Loucy (cell line): Measurements from ENCODE around the gene CHD6.

Experiments
- H2AFZ ChIP-seq: fragments of 200-600 bp; sonication (generic); 2 replicates; pipeline ENCODE4 v1.6.0; 2016; ENCODE audit warnings: antibody characterized with exemption, mild to moderate bottlenecking, low read length, moderate library complexity
- H3F3A ChIP-seq: fragments of 200-600 bp; 2 replicates; pipeline ENCODE4 v1.6.0; 2016; ENCODE audit warnings: antibody characterized with exemption, low read depth, mild to moderate bottlenecking
- H3K27me3 ChIP-seq: fragments of 200-600 bp; sonication (generic); 2 replicates; pipeline ENCODE4 v1.6.1; 2014; ENCODE audit warnings: low read length, mild to moderate bottlenecking; ENCODE audit not compliant: insufficient read depth, poor library complexity, severe bottlenecking
- H3K36me3 ChIP-seq: fragments of 200-600 bp; sonication (generic); 2 replicates; pipeline ENCODE4 v1.6.1; 2016; ENCODE audit warnings: low read length; ENCODE audit not compliant: insufficient read depth
- H3K4me1 ChIP-seq: fragments of 200-600 bp; sonication (generic); 2 replicates; pipeline ENCODE4 v1.5.1; 2014; ENCODE audit warnings: low read length, mild to moderate bottlenecking; ENCODE audit not compliant: insufficient read depth, poor library complexity, severe bottlenecking
- H3K4me2 ChIP-seq: fragments of 200-600 bp; sonication (generic); 2 replicates; pipeline ENCODE4 v1.6.0; 2014; ENCODE audit warnings: antibody characterized with exemption, low read length, low read depth, mild to moderate bottlenecking; ENCODE audit not compliant: poor library complexity, severe bottlenecking
- H3K4me3 ChIP-seq: fragments of 200-600 bp; sonication (generic); 2 replicates; pipeline ENCODE4 v1.5.1; 2014; ENCODE audit warnings: low read length, mild to moderate bottlenecking, mixed read lengths; ENCODE audit not compliant: poor library complexity, severe bottlenecking
- H3K79me2 ChIP-seq: fragments of 200-600 bp; sonication (generic); 2 replicates; pipeline ENCODE4 v1.6.1; 2014; ENCODE audit warnings: low read length; ENCODE audit not compliant: insufficient read depth
- H3K9ac ChIP-seq: fragments of 200-600 bp; sonication (generic); 2 replicates; pipeline ENCODE4 v1.6.0; 2014; ENCODE audit warnings: mild to moderate bottlenecking, low read depth, low read length, moderate library complexity; ENCODE audit not compliant: poor library complexity, severe bottlenecking
- H3K9me2 ChIP-seq: fragments of 200-600 bp; sonication (generic); replicated peaks from 2 replicates; pipeline ENCODE4 v1.6.1; 2016; ENCODE audit warnings: low read depth, low read length, mixed read lengths
- H3K9me3 ChIP-seq: fragments of 200-600 bp; sonication (generic); 2 replicates; pipeline ENCODE4 v1.6.1; 2014; ENCODE audit warnings: mild to moderate bottlenecking, antibody characterized with exemption, low read length, low read depth; ENCODE audit not compliant: insufficient read depth
- H4K20me1 ChIP-seq: fragments of 200-600 bp; sonication (generic); 2 replicates; pipeline ENCODE4 v1.6.0; 2014; ENCODE audit warnings: antibody characterized with exemption, low read length, mild to moderate bottlenecking; ENCODE audit not compliant: insufficient read depth, poor library complexity, severe bottlenecking
- CTCF ChIP-seq: fragments of 200-600 bp; sonication (generic); conservative IDR thresholded peaks from 2 replicates; pipeline ENCODE4 v1.5.1; 2014; ENCODE audit warnings: mild to moderate bottlenecking, antibody characterized with exemption, low read length
- EZH2phosphoT487 ChIP-seq: fragments of 200-600 bp; IDR thresholded peaks from 2 replicates; pipeline ENCODE4 v1.6.1; 2018; ENCODE audit warnings: antibody characterized with exemption, mild to moderate bottlenecking, moderate library complexity, borderline replicate concordance

Gene CHD6

GRCh38 chr20:41618807-41619311 lies 682 bp upstream of the CHD6 start:
- Histone ChIP-seq H4K20me1 (peaks cover 35% of the 10 kb centered on the region), H3K4me3 (peak overlapping the region; percentile 87), H3K27me3 (no peaks in the 10 kb centered on the region), H2AFZ (peak overlapping the region; percentile 88), H3K9me2 (no peaks in the 10 kb centered on the region), H3F3A (no peaks in the 10 kb centered on the region), H3K4me2 (peak overlapping the region; percentile 69), H3K9me3 (no peaks in the 10 kb centered on the region), H3K79me2 (peaks cover 38% of the 10 kb centered on the region), H3K9ac (no peak overlapping the region), H3K36me3 (no peaks in the 10 kb centered on the region), H3K4me1 (peaks cover 36% of the 10 kb centered on the region)
- TF ChIP-seq CTCF (no peak), EZH2phosphoT487 (no peak)

DNA sequence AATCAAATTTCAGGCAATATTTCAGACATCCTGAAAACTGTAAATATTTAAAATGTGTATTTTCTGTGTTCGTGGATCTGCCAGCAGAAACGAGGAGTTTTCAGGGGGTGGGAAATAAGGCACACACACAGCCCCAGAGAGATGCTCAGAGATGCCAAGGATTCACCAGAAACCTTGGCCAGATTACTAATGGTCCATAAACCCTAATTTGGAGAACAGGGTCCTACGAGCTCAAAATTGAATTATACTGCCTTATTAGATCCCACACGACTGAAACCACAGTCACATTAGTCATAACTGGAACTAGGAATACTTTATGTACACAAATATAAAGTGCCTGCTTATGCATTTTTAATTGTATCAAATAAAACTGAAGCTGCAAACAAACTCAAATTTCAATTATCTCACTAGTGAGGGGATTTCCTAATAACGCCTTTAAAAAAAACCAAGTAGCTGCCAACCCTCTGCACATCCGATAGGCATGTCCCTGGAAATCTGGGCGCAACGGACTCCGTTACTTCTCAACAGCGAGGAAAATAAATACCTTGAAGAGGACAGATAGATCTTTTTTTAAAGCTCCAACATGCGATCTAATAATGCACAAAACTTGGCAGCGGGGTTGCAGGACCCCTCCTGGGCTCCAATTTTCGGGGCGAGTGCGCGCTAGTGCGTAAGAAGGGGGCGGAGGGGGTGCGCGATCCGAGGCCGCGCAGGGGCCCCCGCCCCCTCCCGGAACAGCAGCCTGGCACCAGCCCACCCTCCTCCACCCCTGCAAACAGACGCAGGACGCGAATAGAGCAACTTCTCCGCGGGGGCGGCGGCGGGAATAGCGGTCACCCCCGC lies 897 bp downstream of the CHD6 start:
- H3K4me3 ChIP-seq = peak overlapping the region; percentile 93
- H3K4me2 ChIP-seq = peak overlapping the region; percentile 96
- no peaks in the 10 kb centered on the region for H3K9me2 ChIP-seq
- peaks cover 51% of the 10 kb centered on the region for H4K20me1 ChIP-seq
- peaks cover 50% of the 10 kb centered on the region for H3K4me1 ChIP-seq
- TF ChIP-seq EZH2phosphoT487 (no peak), CTCF (no peak)
- peak overlapping the region; percentile 79 for H3K9ac ChIP-seq
- H3K79me2 ChIP-seq = peaks cover 54% of the 10 kb centered on the region
- H3K27me3 ChIP-seq = no peaks in the 10 kb centered on the region
- H3K9me3 ChIP-seq = no peaks in the 10 kb centered on the region
- H2AFZ ChIP-seq = 0 out of 2 replicates have a peak overlapping the region, but pooled peaks have one; percentile 36
- H3K36me3 ChIP-seq = no peaks in the 10 kb centered on the region
- H3F3A ChIP-seq = no peaks in the 10 kb centered on the region

- H3K9me3 ChIP-seq = no peaks in the 10 kb centered on the region
- H4K20me1 ChIP-seq = peaks cover 56% of the 10 kb centered on the region
- peak overlapping the region; percentile 79 for H3K9ac ChIP-seq
- TF ChIP-seq CTCF (no peak), EZH2phosphoT487 (no peak)
- H3K9me2 ChIP-seq = no peaks in the 10 kb centered on the region
- no peaks in the 10 kb centered on the region for H3F3A ChIP-seq
- H2AFZ ChIP-seq = no peak overlapping the region
- H3K36me3 ChIP-seq = no peaks in the 10 kb centered on the region
- H3K79me2 ChIP-seq = peaks cover 64% of the 10 kb centered on the region
- peaks cover 56% of the 10 kb centered on the region for H3K4me1 ChIP-seq
- no peaks in the 10 kb centered on the region for H3K27me3 ChIP-seq
- peak overlapping the region; percentile 96 for H3K4me2 ChIP-seq
- H3K4me3 ChIP-seq = peak overlapping the region; percentile 93
Measured at GRCh38 chr20:41616228-41616627, 1.9 kb downstream of the CHD6 start.
